Lower leg skin (tissue), 3 donors: Measurements from ENCODE around the gene SHC3.

Source experiments
- POLR2A ChIP-seq, 2 donors: fragments of 450-650 bp; IDR thresholded peaks; one replicate each; pipeline ENCODE4 v1.6.1; 2016 to 2017; ENCODE audit warnings: antibody characterized with exemption in 2 of 2, mild to moderate bottlenecking in 1 of 2, moderate library complexity in 1 of 2
- TF ChIP-seq, protein P1 (sequence below), 3 donors: fragments of 450-650 bp; IDR thresholded peaks; one replicate each; pipeline ENCODE4 v1.5.1; 2016; ENCODE audit warnings: antibody characterized with exemption in 3 of 3, mild to moderate bottlenecking in 3 of 3, moderate library complexity in 2 of 3

- TF ChIP-seq, protein P1, sequence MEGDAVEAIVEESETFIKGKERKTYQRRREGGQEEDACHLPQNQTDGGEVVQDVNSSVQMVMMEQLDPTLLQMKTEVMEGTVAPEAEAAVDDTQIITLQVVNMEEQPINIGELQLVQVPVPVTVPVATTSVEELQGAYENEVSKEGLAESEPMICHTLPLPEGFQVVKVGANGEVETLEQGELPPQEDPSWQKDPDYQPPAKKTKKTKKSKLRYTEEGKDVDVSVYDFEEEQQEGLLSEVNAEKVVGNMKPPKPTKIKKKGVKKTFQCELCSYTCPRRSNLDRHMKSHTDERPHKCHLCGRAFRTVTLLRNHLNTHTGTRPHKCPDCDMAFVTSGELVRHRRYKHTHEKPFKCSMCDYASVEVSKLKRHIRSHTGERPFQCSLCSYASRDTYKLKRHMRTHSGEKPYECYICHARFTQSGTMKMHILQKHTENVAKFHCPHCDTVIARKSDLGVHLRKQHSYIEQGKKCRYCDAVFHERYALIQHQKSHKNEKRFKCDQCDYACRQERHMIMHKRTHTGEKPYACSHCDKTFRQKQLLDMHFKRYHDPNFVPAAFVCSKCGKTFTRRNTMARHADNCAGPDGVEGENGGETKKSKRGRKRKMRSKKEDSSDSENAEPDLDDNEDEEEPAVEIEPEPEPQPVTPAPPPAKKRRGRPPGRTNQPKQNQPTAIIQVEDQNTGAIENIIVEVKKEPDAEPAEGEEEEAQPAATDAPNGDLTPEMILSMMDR (IDR thresholded peaks at IDR 0.05): no peak
- no peak for TF ChIP-seq POLR2A (IDR thresholded peaks at IDR 0.05)
Observed at GRCh38 chr9:89194421-89195130, 16.0 kb upstream of the SHC3 start.
